Effector memory CD8-positive, alpha-beta T cell (primary cell): ENCODE measurements around the gene PLAC1.

Source experiments
- ATAC-seq: fragments of 150-1000 bp; cut with Tn5 transposase; replicated peaks from 2 replicates; pipeline ENCODE4 v1.10.0; 2021; ENCODE audit warnings: mild to moderate bottlenecking, moderate library complexity
- DNase-seq, 3 experiments: peaks; one replicate each; pipeline ENCODE4 v3.0.0; 2021
- H3K27ac Mint-ChIP-seq, 2 donors: one replicate each; pipeline ENCODE4 v1.8.0; 2022; ENCODE audit warnings: mild to moderate bottlenecking in 2 of 2, mixed read lengths in 2 of 2, moderate library complexity in 2 of 2
- H3K27me3 Mint-ChIP-seq, 2 donors: one replicate each; pipeline ENCODE4 v1.8.0; 2022; ENCODE audit warnings: mixed read lengths in 2 of 2
- H3K36me3 Mint-ChIP-seq: one replicate; pipeline ENCODE4 v1.8.0; 2022; ENCODE audit warnings: mild to moderate bottlenecking, moderate library complexity, mixed read lengths; ENCODE audit not compliant: insufficient read depth
- H3K4me1 Mint-ChIP-seq, 2 donors: one replicate each; pipeline ENCODE4 v1.8.0; 2022; ENCODE audit warnings: low read depth in 2 of 2, mixed read lengths in 2 of 2
- H3K4me3 Mint-ChIP-seq, 2 donors: one replicate each; pipeline ENCODE4 v1.8.0; 2022; ENCODE audit warnings: mild to moderate bottlenecking in 2 of 2, mixed read lengths in 2 of 2, moderate library complexity in 2 of 2
- H3K9me3 Mint-ChIP-seq, 2 donors: one replicate each; pipeline ENCODE4 v1.8.0; 2022; ENCODE audit warnings: mixed read lengths in 2 of 2

The PLAC1 gene

DNA sequence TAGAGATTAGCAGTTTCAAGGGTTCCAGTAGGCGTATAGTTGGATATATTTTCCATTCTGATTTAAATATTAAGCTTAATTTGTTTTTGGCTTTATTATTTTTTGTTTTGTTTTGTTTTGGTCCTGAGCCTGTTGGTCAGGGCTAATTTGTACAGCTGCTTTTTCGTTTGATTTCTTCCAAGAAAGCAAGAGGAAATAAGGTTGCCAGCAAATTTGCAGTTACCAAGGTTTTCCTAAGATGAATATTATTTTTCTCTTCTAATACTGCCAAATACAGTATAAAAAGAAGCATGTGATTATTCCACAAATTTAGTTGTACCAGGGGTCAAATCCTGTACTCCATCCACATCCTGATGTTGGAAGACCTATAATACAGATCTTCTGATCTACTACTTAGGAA, 24.9 kb downstream of the PLAC1 start:
- no peak for DNase-seq

DNA sequence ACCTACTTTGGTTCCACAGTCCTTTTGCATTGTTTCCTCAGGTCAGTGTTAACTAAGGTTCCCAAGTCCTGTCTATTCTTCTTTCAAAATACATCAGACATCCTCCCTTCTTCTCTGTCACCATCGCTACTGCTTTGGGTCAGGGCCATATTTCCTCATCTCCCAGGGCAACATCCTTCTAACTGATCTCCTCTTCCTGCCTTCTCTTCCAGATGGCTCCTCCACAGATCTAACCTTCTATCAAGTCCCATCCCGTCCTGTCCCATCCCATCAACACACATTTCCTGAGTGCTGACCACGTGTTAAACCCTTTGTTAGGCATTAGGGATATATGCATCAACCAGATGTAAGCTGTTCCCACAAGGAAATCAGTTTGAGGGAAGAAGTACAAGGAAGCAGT, 25.9 kb downstream of the PLAC1 start:
- Mint-ChIP-seq H3K4me3 (no peak overlapping the region), H3K4me1 (no peaks in the 10 kb centered on the region), H3K27me3 (peaks cover 14 to 15% of the 10 kb centered on the region in 2 donors), H3K9me3 (no peaks in the 10 kb centered on the region), H3K27ac (no peak overlapping the region), H3K36me3 (no peaks in the 10 kb centered on the region)
- DNase-seq (no peak), ATAC-seq (no peak)

More for the DNA sequence above, 24.9 kb downstream of the PLAC1 start:
- no peaks in the 10 kb centered on the region for H3K9me3 Mint-ChIP-seq
- H3K4me1 Mint-ChIP-seq: no peaks in the 10 kb centered on the region
- H3K4me3 Mint-ChIP-seq: no peak overlapping the region
- peaks cover 14 to 15% of the 10 kb centered on the region in 2 donors for H3K27me3 Mint-ChIP-seq
- no peak overlapping the region for H3K27ac Mint-ChIP-seq
- H3K36me3 Mint-ChIP-seq: no peaks in the 10 kb centered on the region
- no peak for ATAC-seq

DNA sequence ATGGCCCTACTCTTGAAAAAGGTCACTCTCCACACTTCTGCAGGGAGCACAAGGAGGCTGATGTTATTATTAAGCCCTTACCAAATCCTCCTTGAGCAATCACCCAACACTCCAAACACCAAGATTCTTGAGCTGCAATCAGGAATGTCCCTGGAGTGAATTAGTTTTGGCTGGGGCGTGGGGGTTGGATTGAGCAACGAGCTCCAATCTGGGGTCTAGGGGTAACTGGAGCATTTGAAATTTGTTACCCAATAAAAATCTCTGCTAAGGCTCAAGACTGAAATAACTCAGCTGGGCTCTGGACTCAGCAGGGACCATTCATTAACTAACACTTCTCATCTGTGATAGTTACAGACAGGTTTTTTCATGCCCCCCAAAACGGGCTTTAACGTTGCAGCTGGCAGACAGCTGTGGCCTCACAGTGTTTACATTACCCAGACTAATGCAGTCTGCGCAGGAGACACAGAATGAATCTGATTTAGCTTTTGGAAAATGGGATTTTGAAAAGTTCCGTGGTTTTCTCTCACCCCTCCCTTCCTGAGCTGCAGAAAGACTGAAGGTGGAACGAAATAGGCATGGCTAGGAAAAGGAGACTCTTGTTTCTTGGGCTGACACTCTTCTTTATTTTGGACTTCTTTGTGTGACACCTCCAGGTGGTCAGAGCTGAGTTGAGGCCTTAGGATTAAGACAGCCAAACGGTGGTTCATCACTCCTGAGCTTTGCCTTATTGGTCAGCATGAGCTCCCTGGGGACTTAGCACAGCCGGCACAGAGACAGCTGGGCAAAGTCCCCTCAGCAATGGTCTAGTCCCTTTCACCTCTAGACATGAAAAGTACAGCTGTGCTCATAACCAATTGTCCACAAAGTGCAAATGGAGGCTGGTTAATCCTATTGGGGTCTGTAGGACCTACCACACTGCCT, 26.6 kb downstream of the PLAC1 start:
- H3K36me3 Mint-ChIP-seq: no peaks in the 10 kb centered on the region
- no peaks in the 10 kb centered on the region for H3K9me3 Mint-ChIP-seq
- peaks cover 14 to 15% of the 10 kb centered on the region in 2 donors for H3K27me3 Mint-ChIP-seq
- no peak overlapping the region for H3K4me3 Mint-ChIP-seq
- H3K4me1 Mint-ChIP-seq: no peaks in the 10 kb centered on the region
- H3K27ac Mint-ChIP-seq: no peak overlapping the region
- ATAC-seq: no peak
- no peak for DNase-seq

GRCh38 chrX:134628663-134629062, 29.6 kb downstream of the PLAC1 start:
- DNase-seq: no peak
- no peak overlapping the region for H3K4me3 Mint-ChIP-seq
- H3K4me1 Mint-ChIP-seq: no peaks in the 10 kb centered on the region
- no peak for ATAC-seq
- peaks cover 14 to 15% of the 10 kb centered on the region in 2 donors for H3K27me3 Mint-ChIP-seq
- no peak overlapping the region for H3K27ac Mint-ChIP-seq
- no peaks in the 10 kb centered on the region for H3K36me3 Mint-ChIP-seq
- H3K9me3 Mint-ChIP-seq: no peaks in the 10 kb centered on the region

GRCh38 chrX:134626434-134626833, 31.8 kb downstream of the PLAC1 start:
- ATAC-seq (no peak), DNase-seq (no peak)
- H3K27me3 Mint-ChIP-seq: no peaks in the 10 kb centered on the region
- no peaks in the 10 kb centered on the region for H3K9me3 Mint-ChIP-seq
- H3K4me1 Mint-ChIP-seq: no peaks in the 10 kb centered on the region
- H3K27ac Mint-ChIP-seq: no peak overlapping the region
- H3K4me3 Mint-ChIP-seq: no peak overlapping the region
- no peaks in the 10 kb centered on the region for H3K36me3 Mint-ChIP-seq

- ATAC-seq (no peak), DNase-seq (no peak)
- Mint-ChIP-seq H3K4me3 (no peak overlapping the region), H3K27me3 (no peaks in the 10 kb centered on the region), H3K27ac (no peak overlapping the region), H3K36me3 (no peaks in the 10 kb centered on the region), H3K9me3 (no peaks in the 10 kb centered on the region), H3K4me1 (no peaks in the 10 kb centered on the region)
Measured at GRCh38 chrX:134625315-134625718, 33.0 kb downstream of the PLAC1 start.

GRCh38 chrX:134624046-134624430, 34.2 kb downstream of the PLAC1 start:
- no peak overlapping the region for H3K4me3 Mint-ChIP-seq
- ATAC-seq (no peak), DNase-seq (no peak)
- no peak overlapping the region for H3K27ac Mint-ChIP-seq
- no peaks in the 10 kb centered on the region for H3K36me3 Mint-ChIP-seq
- H3K9me3 Mint-ChIP-seq: no peaks in the 10 kb centered on the region
- no peaks in the 10 kb centered on the region for H3K4me1 Mint-ChIP-seq
- no peaks in the 10 kb centered on the region for H3K27me3 Mint-ChIP-seq

DNA sequence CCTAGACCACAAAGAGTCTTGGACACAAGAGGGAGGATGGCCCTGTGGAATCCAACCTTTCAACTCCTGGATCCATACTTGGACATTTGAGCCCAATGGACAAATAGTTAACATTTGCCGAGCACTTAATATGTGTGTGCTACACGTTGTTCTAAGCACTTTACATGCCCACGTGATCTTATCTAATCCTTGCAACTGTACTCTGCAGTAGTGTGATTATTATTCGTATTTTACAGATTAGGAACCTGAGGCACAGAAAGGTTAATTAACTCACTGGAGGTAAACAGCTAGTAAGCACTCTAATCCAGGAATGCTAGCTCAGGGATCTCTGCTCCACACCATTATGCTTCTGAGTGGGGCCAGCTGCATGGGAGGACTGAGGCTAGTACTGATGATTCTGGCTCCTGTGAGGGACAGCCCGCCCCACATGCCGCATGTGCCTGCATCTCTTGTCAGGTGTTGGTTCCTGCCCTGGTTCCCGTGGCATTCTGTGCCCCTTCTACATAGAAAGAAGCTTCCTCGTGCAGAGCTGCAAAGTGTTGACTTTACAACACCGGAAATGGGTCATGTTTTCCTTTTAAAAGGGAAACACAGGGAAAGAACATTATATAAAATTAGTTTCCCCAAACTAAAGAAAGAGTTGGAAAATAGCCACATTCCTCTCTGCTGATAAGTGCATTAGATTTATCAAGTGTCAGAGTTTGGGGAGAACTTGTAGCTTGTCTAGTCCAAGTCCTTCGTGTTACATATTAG, 34.8 kb downstream of the PLAC1 start:
- H3K4me3 Mint-ChIP-seq: no peak overlapping the region
- H3K27ac Mint-ChIP-seq: no peak overlapping the region
- no peaks in the 10 kb centered on the region for H3K9me3 Mint-ChIP-seq
- DNase-seq (no peak), ATAC-seq (no peak)
- H3K27me3 Mint-ChIP-seq: no peaks in the 10 kb centered on the region
- H3K4me1 Mint-ChIP-seq: no peaks in the 10 kb centered on the region
- no peaks in the 10 kb centered on the region for H3K36me3 Mint-ChIP-seq

DNA sequence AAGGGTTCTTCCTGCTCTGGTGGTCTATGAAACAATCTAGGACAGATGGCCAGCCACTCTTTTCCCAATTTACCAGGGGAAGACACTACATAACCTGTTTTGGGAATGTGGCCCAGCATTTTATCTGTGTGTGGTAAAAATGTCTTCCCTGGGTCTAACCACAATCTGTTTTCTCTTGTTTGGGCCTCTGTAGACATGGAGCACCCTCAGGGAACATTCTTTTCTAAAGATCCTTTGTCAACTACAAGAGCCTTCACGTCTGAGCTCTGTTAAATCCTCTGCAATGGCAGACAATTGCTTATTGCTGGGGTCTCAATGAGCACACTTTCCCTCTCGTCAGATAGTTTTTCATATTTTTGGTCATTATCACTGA, 35.5 kb downstream of the PLAC1 start:
- Mint-ChIP-seq H3K27me3 (no peaks in the 10 kb centered on the region), H3K4me1 (no peaks in the 10 kb centered on the region), H3K36me3 (no peaks in the 10 kb centered on the region), H3K9me3 (no peaks in the 10 kb centered on the region), H3K27ac (no peak overlapping the region), H3K4me3 (no peak overlapping the region)
- no peak for ATAC-seq
- no peak for DNase-seq

- Mint-ChIP-seq H3K9me3 (no peaks in the 10 kb centered on the region), H3K27me3 (no peaks in the 10 kb centered on the region), H3K4me1 (no peaks in the 10 kb centered on the region), H3K4me3 (no peak overlapping the region), H3K36me3 (no peaks in the 10 kb centered on the region), H3K27ac (no peak overlapping the region)
- ATAC-seq: no peak
- DNase-seq: no peak
Measured at GRCh38 chrX:134622056-134622812, 36.0 kb downstream of the PLAC1 start.

- Mint-ChIP-seq H3K27ac (no peak overlapping the region), H3K27me3 (no peaks in the 10 kb centered on the region), H3K36me3 (no peaks in the 10 kb centered on the region), H3K4me1 (no peaks in the 10 kb centered on the region), H3K4me3 (no peak overlapping the region), H3K9me3 (no peaks in the 10 kb centered on the region)
- DNase-seq: no peak
- ATAC-seq: no peak
Measured at GRCh38 chrX:134619838-134620237, 38.4 kb downstream of the PLAC1 start.

GRCh38 chrX:134613396-134613795, 44.9 kb downstream of the PLAC1 start:
- peaks cover 0 to 8% of the 10 kb centered on the region in 2 donors for H3K27me3 Mint-ChIP-seq

GRCh38 chrX:134608153-134608552, 50.1 kb downstream of the PLAC1 start:
- Mint-ChIP-seq H3K27me3 (peaks cover 0 to 14% of the 10 kb centered on the region in 2 donors), H3K4me3 (no peak overlapping the region), H3K27ac (no peak overlapping the region), H3K36me3 (no peaks in the 10 kb centered on the region), H3K9me3 (no peaks in the 10 kb centered on the region), H3K4me1 (no peaks in the 10 kb centered on the region)
- no peak for ATAC-seq
- DNase-seq: no peak

More at GRCh38 chrX:134613396-134613795, 44.9 kb downstream of the PLAC1 start:
- H3K4me3 Mint-ChIP-seq: no peak overlapping the region
- ATAC-seq: no peak
- DNase-seq: no peak
- no peak overlapping the region for H3K27ac Mint-ChIP-seq
- H3K36me3 Mint-ChIP-seq: no peaks in the 10 kb centered on the region
- H3K4me1 Mint-ChIP-seq: no peaks in the 10 kb centered on the region
- no peaks in the 10 kb centered on the region for H3K9me3 Mint-ChIP-seq
